ENCODE data around the gene INTS1. TPM values are rescaled to one million over a fixed set of nuclear protein-coding genes. Genes with fewer than 3 reads are reported as not detected.

The INTS1 gene
- total RNA-seq, 4 donors from 2014 or later = 29.8 to 65.5 (median 41.4) TPM

DNA sequence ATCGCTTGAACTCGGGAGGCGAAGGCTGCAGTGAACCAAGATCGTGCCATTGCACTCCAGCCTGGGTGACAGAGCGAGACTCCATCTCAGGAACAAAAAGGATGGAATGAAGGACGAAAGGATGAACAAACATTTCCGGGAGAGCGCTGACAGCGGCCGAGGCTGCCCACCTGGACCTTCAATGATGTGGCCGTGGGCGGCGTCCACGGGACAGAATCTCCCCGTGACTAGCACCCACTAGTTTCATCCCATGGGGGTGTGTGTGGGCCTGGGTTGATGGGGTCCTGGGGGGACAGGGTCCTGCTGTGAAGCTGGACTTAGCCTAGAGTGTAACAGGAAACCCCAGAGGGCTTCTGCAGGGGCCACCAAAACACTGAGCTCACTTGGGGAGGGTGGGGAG is 77.7 kb downstream of the INTS1 start:
- no peak overlapping the region for H3K27ac ChIP-seq
- WGBS, 2 donors (ENCODE audit: low coverage in 1 of 2) = 83% methylated on average over 14 of the region's 15 CpGs; no CpG with 5 or more reads in 1 of the 2 donors
- H3K27me3 ChIP-seq = peaks cover 87% of the 10 kb centered on the region
- no peaks in the 10 kb centered on the region for H3K36me3 ChIP-seq
- no peaks in the 10 kb centered on the region for H3K4me1 ChIP-seq
- no peak for ATAC-seq
- H3K4me3 ChIP-seq = no peak overlapping the region
- no peak for TF ChIP-seq CTCF (IDR thresholded peaks at IDR 0.05)
- no peak for TF ChIP-seq POLR2AphosphoS5 (IDR thresholded peaks at IDR 0.05)
- TF ChIP-seq POLR2A (IDR thresholded peaks at IDR 0.05) = no peak
- TF ChIP-seq EP300 (IDR thresholded peaks at IDR 0.05) = no peak
- H3K9me3 ChIP-seq = no peaks in the 10 kb centered on the region

- Histone ChIP-seq H3K4me1 (no peaks in the 10 kb centered on the region), H3K27me3 (peaks cover 87% of the 10 kb centered on the region), H3K9me3 (no peaks in the 10 kb centered on the region), H3K36me3 (no peaks in the 10 kb centered on the region), H3K4me3 (no peak overlapping the region), H3K27ac (no peak overlapping the region)
- no peak for ATAC-seq
- TF ChIP-seq EP300 (IDR thresholded peaks at IDR 0.05) = no peak
- no peak for TF ChIP-seq POLR2A (IDR thresholded peaks at IDR 0.05)
- TF ChIP-seq CTCF (IDR thresholded peaks at IDR 0.05) = no peak
- TF ChIP-seq POLR2AphosphoS5 (IDR thresholded peaks at IDR 0.05) = no peak
- 68 to 79% methylated on average over 6 to 17 of the region's 18 CpGs for WGBS, 2 donors (ENCODE audit: low coverage in 1 of 2)
These were observed 78.7 kb downstream of the INTS1 start for GRCh38 chr7:1425292-1426136.

DNA sequence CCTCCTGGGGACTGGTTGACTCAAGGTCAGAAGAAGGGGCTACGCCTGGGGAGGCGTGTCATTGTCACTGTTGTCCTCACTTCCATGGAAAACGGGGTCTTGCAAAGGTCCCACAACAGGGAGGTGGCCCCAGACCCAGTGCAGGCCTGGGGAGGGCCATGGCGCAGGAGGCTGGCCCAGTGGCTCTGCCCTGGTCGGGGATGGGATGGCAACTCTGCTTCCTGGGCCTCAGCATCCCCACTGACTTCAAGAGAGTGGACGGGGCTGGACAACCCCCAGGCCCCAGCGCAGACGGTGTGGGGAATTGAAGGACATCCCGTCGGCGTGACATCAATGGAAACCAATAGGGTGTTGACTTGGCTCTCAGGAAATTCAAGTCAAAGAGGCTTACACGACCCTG is 80.1 kb downstream of the INTS1 start:
- Histone ChIP-seq H3K27ac (no peak overlapping the region), H3K27me3 (peaks cover 87% of the 10 kb centered on the region), H3K36me3 (no peaks in the 10 kb centered on the region), H3K4me1 (no peaks in the 10 kb centered on the region), H3K9me3 (no peaks in the 10 kb centered on the region), H3K4me3 (no peak overlapping the region)
- no peak for TF ChIP-seq EP300 (IDR thresholded peaks at IDR 0.05)
- TF ChIP-seq POLR2AphosphoS5 (IDR thresholded peaks at IDR 0.05) = no peak
- no peak for TF ChIP-seq CTCF (IDR thresholded peaks at IDR 0.05)
- no peak for TF ChIP-seq POLR2A (IDR thresholded peaks at IDR 0.05)
- no peak for ATAC-seq
- 68 to 80% methylated on average over 4 to 9 of the region's 12 CpGs for WGBS, 2 donors (ENCODE audit: low coverage in 1 of 2)

GRCh38 chr7:1423264-1423811 is 80.9 kb downstream of the INTS1 start:
- no peak for TF ChIP-seq CTCF (IDR thresholded peaks at IDR 0.05)
- TF ChIP-seq POLR2A (IDR thresholded peaks at IDR 0.05) = no peak
- no peak for TF ChIP-seq EP300 (IDR thresholded peaks at IDR 0.05)
- TF ChIP-seq POLR2AphosphoS5 (IDR thresholded peaks at IDR 0.05) = no peak
- no peak overlapping the region for H3K4me3 ChIP-seq
- H3K27me3 ChIP-seq = peaks cover 88% of the 10 kb centered on the region
- ATAC-seq = no peak
- WGBS, 2 donors (ENCODE audit: low coverage in 1 of 2) = 60 to 68% methylated on average over 3 to 5 of the region's 5 CpGs
- H3K9me3 ChIP-seq = no peaks in the 10 kb centered on the region
- no peaks in the 10 kb centered on the region for H3K36me3 ChIP-seq
- no peak overlapping the region for H3K27ac ChIP-seq
- H3K4me1 ChIP-seq = no peaks in the 10 kb centered on the region
